HG02885 (cell line): ENCODE measurements around the gene CFAP97.
"Not testable (repeated sequence)": the region's sequence is repeated elsewhere in the genome, so short reads cannot be mapped to it uniquely, and the experiment has no call there.

Source experiments
- ATAC-seq: cut with Tn5 transposase; IDR thresholded peaks from one replicate; pipeline ENCODE4 v1.9.1; 2021; ENCODE audit warnings: mild to moderate bottlenecking; ENCODE audit not compliant: unreplicated experiment, poor library complexity

CFAP97 gene

GRCh38 chr4:185202984-185203485 lies 765 bp downstream of the CFAP97 start:
- peak; percentile 2 for ATAC-seq

- ATAC-seq, result peak; percentile 23
These were observed 1.5 kb downstream of the CFAP97 start for GRCh38 chr4:185201977-185202962.

GRCh38 chr4:185198189-185198588 lies 5.6 kb downstream of the CFAP97 start:
- not testable (repeated sequence) for ATAC-seq

GRCh38 chr4:185196437-185196836 lies 7.4 kb downstream of the CFAP97 start:
- no peak for ATAC-seq

- no peak for ATAC-seq
These were observed 8.6 kb downstream of the CFAP97 start for GRCh38 chr4:185194924-185195888.

- peak; percentile 94 for ATAC-seq
These were observed 11.7 kb downstream of the CFAP97 start for GRCh38 chr4:185192059-185192458.

GRCh38 chr4:185190306-185190856 lies 13.4 kb downstream of the CFAP97 start:
- ATAC-seq, result no peak

- ATAC-seq, result no peak
These were observed 14.0 kb downstream of the CFAP97 start for GRCh38 chr4:185189606-185190305.

GRCh38 chr4:185186769-185187168 lies 17.0 kb downstream of the CFAP97 start:
- ATAC-seq, result no peak

GRCh38 chr4:185183622-185184281 lies 20.0 kb downstream of the CFAP97 start:
- peak; percentile 53 for ATAC-seq

- ATAC-seq, result no peak
These were observed 21.6 kb downstream of the CFAP97 start for GRCh38 chr4:185182239-185182638.

- ATAC-seq, result no peak
These were observed 24.3 kb downstream of the CFAP97 start for GRCh38 chr4:185179488-185179887.

GRCh38 chr4:185171373-185172071 lies 32.3 kb downstream of the CFAP97 start:
- peak; percentile 92 for ATAC-seq

GRCh38 chr4:185167234-185167633 lies 36.6 kb downstream of the CFAP97 start:
- no peak for ATAC-seq

- peak; percentile 98 for ATAC-seq
These were observed 38.2 kb downstream of the CFAP97 start for GRCh38 chr4:185165605-185166063.

GRCh38 chr4:185151296-185151695 lies 52.5 kb downstream of the CFAP97 start:
- ATAC-seq, result no peak

GRCh38 chr4:185149392-185149791 lies 54.4 kb downstream of the CFAP97 start:
- no peak for ATAC-seq

GRCh38 chr4:185145572-185145971 lies 58.2 kb downstream of the CFAP97 start:
- no peak for ATAC-seq
